HG02763 (cell line): Measurements from ENCODE around the gene DES.

Experiments
- ATAC-seq: cut with Tn5 transposase; IDR thresholded peaks from one replicate; pipeline ENCODE4 v1.9.1; 2021; ENCODE audit warnings: mild to moderate bottlenecking, moderate library complexity; ENCODE audit not compliant: unreplicated experiment

Gene DES

DNA sequence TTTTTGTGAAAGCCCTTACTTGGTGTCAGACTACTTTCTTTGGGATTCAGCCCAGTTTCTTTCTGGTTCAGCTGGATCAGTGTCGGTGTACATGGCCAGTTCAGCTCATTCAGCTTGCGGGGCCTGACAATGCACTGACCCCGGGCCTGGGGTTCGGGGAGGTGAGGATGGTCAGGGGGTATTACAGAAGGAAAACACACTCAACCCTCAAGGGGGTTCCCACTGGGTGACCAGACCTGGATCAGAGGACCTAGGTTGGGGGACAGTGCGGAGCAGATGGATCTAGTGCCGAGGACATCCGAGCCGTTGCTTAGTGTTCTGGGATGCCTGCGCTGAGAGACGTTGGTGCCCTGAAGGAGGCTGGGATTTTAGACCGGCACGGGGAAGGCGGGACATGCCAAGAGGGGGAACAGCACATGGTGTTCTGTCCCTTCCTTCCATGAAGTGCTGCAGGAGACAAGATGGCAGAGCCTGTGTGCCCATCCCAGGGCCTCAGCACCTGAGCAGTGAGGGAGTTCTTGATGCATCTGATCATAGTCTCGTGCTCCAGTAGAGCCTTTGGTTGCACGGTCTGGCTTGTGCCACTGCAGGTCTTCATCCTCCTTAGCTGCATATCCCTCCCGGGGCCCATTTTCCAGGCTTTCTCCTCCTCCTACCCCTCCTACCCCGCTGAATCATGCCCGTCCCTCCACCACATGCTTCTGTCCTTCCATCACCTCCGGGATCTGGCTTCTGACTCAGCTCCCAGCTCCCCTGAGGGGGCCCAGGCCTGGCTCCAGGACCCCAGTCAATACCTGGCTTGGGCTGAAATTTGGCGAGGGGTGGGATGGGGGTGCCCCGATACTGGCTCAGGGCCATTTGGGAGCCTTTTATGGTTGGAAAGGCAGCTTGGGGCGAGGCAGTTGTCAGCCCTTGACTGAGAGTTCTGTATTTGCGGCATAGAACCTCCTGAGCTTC is 34.5 kb downstream of the DES start:
- ATAC-seq, result no peak

DNA sequence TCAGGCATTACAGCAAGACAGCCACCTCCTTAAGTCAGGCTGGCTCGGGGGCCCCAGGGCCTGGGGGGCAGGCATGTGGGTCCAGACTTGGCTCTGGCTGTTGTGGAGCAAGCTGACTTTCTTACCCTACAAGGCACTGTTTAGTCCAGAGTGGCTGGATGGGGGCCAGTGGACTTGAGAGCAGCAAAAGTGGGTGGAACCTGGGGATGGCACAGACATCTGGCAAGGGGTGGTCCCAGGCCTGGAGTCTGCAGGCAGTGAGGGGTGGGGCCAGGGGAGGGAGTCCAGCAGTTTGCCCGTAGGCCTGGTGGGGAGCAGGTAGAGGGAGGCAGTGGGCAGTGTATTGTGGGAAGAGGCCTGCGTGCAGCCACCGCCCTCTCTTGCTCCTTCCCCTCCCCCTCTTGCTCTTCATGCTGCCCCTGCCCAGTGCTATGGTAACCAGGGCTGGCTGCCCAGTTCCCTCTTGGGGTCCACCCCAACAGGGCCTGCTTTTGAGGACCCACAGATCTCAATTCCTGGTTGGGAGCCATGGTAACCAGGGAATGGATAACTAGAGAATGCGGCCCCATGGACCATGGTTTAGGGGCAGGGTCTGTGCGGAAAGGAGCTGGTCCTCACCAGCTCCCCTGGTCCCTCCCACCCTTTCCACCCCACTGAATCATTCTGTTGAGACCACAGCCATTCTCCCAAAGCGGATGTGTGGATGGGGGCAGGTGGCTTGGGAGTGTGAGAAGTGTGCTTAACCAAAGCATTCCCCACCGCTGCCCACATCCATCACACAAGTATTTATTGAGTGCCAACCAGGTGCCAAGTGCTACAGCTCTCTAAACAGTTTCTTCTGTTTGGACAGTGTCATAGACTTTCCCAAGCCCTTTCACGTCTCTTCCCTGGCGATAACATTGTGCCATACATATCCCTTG is 35.8 kb downstream of the DES start:
- no peak for ATAC-seq

DNA sequence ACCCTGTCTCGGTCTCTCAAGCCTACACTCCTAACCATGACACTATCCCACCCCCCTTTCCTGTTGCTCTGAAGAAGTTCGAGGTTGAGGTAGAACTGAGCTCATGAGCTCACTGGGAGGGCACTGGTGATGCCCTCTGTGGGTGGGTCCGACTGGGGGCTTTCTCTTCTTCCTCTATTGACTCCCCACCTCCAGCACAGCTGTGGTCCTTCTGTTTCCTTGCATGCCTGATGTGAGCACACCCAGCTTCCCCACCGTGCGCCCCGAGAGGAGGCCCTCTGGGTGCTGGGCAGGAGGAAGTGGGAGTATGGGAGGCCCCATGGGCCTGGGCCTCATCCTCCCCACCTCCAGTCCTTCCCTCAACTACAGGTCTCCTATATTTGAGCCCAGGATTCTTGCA is 37.4 kb downstream of the DES start:
- ATAC-seq, result no peak

DNA sequence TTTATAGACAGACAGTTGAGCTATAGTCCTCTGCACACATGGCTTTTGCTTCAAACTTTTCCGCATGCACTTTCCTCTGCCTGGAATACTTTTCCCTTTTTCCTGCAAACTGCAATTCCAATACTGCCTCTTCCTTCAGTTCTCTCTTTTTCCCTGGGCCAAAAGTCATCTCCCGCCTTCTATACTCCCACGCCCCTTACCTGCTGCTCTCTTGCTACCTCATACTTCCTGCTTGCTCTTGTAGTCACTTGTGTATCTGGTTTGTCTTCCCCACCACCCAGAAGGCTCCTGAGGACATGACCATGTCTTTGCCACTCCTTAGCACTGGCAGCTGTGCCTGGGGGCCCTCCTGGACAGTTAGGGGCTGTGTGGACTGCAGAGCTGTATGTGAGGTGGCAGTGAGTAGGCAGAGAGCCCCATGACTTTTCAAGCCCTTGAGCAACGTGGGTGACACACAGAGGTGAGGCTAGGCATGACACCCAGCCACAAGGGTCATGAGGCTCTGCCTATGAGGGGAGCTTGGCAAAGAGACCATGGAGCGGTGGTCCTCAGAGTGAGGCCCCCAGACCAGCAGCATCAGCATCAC is 39.7 kb downstream of the DES start:
- no peak for ATAC-seq

DNA sequence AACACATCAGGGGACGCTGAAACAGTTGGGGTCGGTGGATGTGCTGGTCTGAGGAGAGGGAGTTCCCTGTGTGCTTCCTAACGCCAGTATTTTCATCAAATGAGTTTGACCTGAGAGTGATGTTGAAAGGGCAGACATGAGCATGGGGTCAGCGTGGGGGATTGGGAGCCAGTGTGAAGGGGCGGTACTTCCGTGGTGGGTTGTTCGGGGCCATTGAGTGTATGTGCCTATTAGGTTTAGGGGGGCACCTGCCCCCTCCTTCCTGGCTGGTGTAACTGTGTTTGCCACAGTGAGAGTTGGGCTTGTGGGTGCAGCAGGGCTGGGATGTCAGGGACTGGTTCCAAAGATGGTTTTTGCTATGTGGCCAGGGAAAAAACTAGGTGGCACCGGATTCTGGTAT is 40.8 kb downstream of the DES start:
- no peak for ATAC-seq

DNA sequence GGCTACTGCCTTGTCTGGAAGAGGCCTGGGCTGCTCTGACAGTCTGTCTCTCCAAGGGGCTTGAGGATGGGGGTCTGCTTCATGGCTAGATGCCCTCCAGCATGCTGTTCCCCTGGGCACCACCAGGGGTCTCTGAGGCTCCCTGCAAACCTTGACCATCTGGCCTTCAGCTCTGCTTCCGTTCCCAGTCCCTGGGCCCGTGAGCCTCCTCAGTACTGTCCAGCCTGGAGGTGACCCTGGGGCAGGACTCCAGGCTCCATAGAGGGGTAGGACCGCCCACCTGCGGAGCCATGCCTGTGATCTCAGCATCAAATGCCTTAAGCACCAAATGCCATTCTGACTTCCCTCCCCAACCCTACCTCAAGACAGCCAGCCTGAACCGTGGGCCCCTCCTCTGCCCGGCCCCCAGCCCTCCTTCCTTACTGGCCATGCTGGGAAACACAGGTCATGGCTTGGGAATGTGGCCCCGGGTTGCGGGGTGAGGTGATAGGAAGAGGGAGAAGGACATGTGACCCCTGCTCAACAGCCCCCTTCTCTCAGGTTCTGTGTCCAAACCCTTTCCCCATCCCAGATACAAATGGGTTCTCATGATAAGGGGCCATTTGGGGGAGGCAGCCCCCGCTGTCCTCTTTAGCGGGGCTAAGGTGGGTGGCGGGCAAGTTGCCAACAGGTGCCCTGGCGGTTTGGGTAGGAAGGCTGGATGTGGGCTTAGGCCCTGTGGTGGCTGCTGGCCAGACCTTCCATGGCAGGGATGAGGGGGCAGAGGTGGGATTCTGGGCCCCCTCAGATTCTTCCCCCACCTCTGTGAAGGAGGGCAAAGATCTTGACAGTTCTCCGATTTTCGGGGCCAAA is 41.5 kb downstream of the DES start:
- ATAC-seq, result peak; percentile 70

DNA sequence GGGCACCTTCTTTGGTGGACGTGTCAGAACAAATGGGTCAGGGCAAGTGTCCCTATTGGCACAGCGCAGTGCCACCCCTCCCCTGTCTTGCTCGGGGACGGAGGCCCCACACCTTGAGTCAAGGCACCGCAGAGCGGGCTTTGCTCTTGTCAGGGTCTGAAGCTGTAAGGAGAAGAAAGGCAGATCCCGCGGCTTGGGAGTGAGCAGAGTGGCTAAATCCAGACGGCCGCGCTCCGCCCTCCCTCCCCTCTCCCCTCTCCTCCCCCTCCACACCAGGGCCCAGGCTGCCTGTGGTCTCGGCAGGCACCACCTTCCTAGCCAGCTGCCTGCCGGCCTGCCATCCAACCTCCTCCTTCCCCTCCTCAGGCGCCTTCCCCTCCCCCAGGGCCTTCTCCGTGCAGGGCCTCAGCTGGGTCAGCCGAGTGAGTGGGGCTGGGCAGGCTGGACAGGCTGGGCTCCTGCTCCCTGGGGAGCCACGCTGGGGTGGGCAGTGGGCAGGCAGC is 42.3 kb downstream of the DES start:
- no peak for ATAC-seq

DNA sequence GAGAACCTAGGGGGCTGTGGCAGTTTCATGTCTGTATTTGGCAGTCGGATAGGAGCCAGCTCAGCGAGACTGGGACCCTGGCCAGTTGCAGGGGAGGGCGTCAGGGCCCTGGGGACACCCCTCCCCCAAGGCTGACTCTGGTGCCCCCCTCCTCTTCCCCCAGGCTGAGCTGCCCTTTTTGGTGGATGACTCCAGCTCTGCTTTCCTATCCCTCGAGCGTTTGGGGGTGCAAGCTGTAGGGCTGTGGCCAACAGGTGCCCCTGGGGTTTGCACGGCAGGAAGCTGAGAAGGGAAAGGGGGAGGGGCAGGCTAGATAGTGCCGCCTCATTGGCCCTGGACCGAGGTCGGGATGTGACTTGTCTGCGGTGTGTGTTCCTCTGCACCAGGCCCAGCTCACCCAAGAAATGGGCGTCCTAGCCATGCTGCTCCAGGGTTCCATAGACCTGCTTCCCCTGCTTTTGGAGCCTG is 42.9 kb downstream of the DES start:
- no peak for ATAC-seq

DNA sequence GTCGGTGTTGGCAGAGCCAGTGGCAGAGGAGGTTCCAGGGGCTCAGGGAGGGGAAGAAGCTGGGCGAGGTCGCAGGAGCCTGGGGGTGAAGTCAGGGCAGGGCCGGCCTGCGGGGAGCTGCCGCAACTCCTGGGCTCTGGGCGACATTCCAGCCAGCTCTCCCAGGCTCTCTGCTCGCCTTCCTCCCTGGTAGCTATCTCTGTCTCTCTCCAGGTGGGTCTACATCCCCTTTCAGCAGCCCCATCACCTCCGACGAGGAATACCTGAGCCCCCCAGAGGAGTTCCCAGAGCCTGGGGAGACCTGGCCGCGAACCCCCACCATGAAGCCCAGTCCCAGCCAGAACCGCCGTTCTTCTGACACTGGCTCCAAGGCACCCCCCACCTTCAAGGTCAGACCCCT is 43.5 kb downstream of the DES start:
- ATAC-seq, result no peak

DNA sequence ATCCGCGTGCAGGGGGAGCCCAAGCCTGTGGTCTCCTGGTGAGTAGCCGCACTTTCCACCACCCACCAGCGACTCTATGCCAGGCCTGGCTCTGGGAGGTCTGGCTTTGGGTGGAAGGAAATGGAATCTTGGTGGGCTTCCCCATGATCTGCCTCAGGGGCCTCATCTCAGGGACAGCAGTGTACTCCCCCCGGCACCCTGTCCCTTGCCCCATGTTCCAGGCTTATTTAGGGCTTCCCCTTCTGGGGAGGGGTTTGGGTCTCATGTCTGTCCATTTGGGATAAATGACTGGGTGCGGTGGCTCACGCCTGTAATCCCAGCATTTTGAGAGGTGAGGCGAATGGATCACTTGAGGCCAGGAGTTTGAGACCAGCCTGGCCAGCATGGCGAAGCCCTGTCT is 44.2 kb downstream of the DES start:
- ATAC-seq, result no peak

DNA sequence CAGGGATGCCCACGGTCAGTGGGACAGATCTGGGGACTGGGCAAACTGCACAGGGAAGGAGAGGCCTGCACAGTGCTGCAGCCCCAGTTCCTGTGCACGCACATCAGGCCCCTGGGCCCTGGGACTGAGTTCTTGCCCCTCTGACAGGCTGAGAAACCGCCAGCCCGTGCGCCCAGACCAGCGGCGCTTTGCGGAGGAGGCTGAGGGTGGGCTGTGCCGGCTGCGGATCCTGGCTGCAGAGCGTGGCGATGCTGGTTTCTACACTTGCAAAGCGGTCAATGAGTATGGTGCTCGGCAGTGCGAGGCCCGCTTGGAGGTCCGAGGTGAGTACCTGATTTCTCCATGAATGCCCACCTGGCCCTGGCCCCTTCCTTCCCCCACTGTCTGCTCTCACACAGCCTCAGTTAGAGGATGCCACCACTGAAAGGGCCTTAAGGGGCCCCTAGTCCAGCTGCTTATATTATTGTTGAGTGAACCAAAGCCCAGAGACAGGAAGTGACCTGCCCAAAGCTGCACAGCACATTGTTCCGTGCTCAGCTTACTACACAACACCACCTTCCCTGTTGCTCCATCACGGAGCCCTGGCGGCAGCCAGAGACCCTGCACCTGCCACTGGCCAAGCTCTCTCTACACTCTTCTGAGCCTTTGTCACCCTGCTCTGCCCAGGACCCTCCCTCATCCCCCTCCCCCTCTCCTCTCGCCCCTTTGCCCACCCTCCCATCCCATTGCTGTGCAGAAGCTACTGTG is 46.3 kb downstream of the DES start:
- ATAC-seq, result no peak

DNA sequence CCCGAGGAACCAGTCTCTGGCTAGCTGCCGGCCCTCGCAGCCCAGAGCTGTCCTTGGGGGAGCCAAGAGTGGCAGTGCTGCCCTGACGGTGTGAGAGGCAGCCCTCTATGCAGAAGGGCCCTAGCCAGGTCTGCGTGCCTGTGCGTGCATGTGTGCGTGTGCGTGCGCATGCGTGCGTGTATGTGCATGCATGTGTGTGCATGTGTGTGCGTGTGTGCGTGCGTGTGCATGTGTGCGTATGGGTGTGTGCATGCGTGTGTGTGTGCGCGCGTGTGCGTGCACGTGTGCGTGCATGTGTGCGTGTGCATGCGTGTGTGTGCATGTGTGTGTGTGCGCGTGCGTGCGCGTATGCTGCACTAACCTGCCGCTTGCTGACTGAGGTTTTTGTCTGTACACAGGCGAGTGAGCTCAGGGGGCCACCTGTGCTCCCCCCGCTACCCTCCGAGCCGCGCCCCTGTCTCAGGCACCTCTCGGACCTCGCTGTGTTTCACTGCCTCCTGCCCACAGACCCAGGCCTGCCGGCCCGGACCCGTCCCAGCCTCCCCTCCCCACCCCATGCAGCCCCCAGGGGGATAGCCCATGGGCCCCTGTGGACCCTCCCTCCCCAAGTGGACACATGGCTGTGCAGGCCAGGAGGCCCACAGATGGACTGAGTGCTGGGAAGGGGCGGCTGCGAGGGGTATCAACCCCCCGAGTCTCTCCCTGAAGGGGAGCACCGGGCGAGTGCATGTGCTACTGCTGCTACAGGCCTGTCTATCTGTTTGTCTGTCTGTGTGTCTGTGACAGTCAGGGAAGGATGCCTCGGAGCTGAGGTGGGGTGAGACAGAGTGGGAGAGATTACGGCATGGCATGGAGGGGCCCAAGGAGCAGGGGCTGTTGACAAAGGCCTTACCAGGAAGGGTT is 47.7 kb downstream of the DES start:
- ATAC-seq, result no peak

DNA sequence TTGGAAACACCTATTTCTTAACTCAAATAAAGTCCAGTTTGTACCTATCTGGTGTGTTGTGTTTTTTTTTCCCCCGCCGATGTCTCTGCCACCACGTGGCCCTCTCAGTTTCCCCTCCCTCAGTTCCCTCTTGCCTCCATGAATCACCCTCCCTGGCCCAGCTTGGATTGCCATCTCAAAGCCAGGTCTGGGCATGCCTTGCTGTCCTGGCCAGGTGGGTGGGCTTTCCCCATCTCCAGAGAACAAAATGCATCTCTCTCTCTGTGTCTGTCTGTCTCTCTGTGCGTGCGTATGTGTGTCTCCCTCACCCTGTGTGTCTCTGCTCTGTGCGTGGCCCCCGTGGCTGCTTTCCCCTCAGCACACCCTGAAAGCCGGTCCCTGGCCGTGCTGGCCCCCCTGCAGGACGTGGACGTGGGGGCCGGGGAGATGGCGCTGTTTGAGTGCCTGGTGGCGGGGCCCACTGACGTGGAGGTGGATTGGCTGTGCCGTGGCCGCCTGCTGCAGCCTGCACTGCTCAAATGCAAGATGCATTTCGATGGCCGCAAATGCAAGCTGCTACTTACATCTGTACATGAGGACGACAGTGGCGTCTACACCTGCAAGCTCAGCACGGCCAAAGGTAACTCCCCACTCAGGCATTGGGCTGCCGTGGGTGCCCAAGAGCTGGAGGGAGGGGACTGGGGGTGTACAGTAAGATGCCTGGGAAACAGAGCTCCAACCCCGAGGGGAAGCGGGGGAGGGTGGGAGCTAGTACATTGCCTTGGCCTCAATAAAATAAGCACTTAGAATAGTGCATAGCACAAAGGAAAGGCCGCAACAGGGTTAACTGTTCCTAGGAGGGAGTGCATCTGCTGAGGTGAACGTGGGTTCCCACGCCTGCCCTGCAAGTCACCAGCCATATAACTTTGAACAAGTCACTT is 48.9 kb downstream of the DES start:
- no peak for ATAC-seq

DNA sequence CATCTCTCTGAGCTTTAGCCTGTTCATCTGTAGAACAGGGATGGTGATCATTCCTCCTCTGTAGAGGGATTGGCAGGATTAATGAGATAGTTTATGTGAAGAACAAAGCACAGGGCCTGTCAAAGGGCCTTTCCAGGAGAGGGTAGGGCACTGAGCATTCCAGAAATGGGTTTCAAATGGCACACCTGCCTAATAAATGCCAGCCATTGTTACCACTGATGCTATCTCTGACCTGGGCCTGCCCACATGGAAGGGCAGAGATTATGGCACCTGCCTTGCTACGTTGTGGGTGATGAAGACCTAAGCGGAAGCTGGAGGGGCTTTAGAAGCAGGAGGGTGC is 49.5 kb downstream of the DES start:
- no peak for ATAC-seq

DNA sequence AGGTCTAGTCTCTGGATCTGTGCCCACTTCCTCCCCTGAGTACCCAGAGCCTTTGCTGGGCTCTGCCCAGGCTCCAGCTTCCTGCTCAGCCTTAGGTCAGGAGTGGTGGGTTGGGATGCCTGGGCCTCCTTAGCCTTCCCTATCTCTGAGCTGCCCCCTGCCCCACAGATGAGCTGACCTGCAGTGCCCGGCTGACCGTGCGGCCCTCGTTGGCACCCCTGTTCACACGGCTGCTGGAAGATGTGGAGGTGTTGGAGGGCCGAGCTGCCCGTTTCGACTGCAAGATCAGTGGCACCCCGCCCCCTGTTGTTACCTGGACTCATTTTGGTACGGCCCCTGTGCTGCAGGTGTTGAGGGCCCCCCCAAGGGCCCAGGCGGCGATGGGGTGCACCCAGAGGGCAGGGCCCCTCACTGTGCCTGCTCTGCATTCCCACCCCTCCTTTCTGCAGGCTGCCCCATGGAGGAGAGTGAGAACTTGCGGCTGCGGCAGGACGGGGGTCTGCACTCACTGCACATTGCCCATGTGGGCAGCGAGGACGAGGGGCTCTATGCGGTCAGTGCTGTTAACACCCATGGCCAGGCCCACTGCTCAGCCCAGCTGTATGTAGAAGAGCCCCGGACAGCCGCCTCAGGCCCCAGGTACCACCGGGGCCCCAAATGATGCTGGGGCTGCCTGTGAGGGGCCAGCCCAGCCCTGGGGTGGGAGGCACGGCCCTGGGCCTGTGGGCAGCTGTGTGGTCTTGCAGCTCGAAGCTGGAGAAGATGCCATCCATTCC is 50.4 kb downstream of the DES start:
- no peak for ATAC-seq

DNA sequence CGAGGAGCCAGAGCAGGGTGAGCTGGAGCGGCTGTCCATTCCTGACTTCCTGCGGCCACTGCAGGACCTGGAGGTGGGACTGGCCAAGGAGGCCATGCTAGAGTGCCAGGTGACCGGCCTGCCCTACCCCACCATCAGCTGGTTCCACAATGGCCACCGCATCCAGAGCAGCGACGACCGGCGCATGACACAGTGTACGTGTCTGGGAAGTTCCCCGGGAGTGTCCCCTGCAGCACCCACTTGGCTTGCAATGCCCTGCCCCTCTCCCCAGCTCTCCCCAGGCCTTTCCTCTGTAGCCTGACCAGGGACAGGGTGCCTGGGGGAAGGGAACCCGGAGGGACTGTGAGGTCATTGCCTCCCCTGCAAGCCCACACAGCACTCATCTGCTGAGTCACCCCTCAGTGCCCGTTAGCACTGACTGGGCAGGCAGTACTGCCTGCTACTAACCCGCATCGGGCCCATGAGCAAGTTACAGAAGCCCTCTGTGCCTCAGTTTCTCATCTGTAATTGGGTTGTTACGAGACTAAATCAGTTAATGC is 51.1 kb downstream of the DES start:
- no peak for ATAC-seq

DNA sequence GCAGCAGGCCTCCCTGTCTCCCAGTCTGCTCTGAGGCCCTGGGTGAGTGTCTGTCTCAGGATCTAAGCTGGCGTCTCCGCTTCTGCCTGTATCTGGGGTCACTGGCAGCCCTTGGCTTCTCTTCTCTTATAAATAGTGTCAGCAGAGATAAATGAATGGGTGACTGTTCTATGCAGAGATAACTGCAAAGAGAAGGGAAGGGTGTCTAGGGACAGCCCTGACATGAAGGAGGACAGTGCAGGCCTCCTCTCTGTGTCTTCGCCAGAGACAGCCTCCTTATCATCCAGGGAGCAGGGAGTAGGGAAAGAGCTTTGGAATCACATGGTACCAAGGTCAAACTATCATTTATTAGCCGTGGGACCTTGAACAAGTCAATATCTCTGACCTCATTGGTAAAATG is 52.3 kb downstream of the DES start:
- no peak for ATAC-seq
